HEK293 (cell line): ENCODE results near the gene TNFAIP8L2.

Experiments used
- HOXA7 ChIP-seq: sonication (generic); formaldehyde crosslinking; IDR thresholded peaks from 2 replicates; pipeline ENCODE4 v1.8.1; 2022; ENCODE audit warnings: missing genetic modification reagents, borderline replicate concordance
- IKZF3 ChIP-seq: fragments of 450-650 bp; IDR thresholded peaks from 2 replicates; pipeline ENCODE4 v1.5.0; 2018; ENCODE audit warnings: missing biosample characterization, mild to moderate bottlenecking, missing genetic modification characterization, moderate library complexity
- MZF1 ChIP-seq: fragments of 450-650 bp; formaldehyde crosslinking; IDR thresholded peaks from 2 replicates; pipeline ENCODE4 v1.5.1; 2017; ENCODE audit warnings: missing biosample characterization, missing genetic modification characterization, borderline replicate concordance
- TRIM28 ChIP-seq: IDR thresholded peaks from 2 replicates; pipeline ENCODE4 v1.6.1; 2011; ENCODE audit warnings: low read length, control low read depth, borderline replicate concordance
- WT1 ChIP-seq: fragments of 450-650 bp; formaldehyde crosslinking; IDR thresholded peaks from 2 replicates; pipeline ENCODE4 v1.5.1; 2016; ENCODE audit warnings: missing biosample characterization, missing genetic modification characterization
- ZBTB1 ChIP-seq: fragments of 450-650 bp; formaldehyde crosslinking; IDR thresholded peaks from 2 replicates; pipeline ENCODE4 v1.5.1; 2016; ENCODE audit warnings: missing biosample characterization, missing genetic modification characterization
- ZBTB48 ChIP-seq: fragments of 450-650 bp; formaldehyde crosslinking; IDR thresholded peaks from 2 replicates; pipeline ENCODE4 v1.5.1; 2016; ENCODE audit warnings: missing biosample characterization, missing genetic modification characterization
- ZBTB8A ChIP-seq: fragments of 450-650 bp; formaldehyde crosslinking; IDR thresholded peaks from 2 replicates; pipeline ENCODE4 v1.5.1; 2016; ENCODE audit warnings: missing biosample characterization, missing genetic modification characterization
- ZEB2 ChIP-seq: fragments of 450-650 bp; formaldehyde crosslinking; IDR thresholded peaks from 2 replicates; pipeline ENCODE4 v1.5.1; 2016; ENCODE audit warnings: missing biosample characterization, missing genetic modification characterization
- ZNF169 ChIP-seq: fragments of 450-650 bp; formaldehyde crosslinking; IDR thresholded peaks from 2 replicates; pipeline ENCODE4 v1.5.1; 2016; ENCODE audit warnings: missing biosample characterization, missing genetic modification characterization
- ZNF175 ChIP-seq: fragments of 450-650 bp; formaldehyde crosslinking; IDR thresholded peaks from 2 replicates; pipeline ENCODE4 v1.5.1; 2016; ENCODE audit warnings: missing biosample characterization, missing genetic modification characterization
- ZNF19 ChIP-seq: fragments of 450-650 bp; formaldehyde crosslinking; IDR thresholded peaks from 2 replicates; pipeline ENCODE4; 2016; ENCODE audit warnings: missing biosample characterization, missing genetic modification characterization, low read depth
- ZNF211 ChIP-seq: fragments of 450-650 bp; formaldehyde crosslinking; IDR thresholded peaks from 2 replicates; pipeline ENCODE4 v1.5.1; 2016; ENCODE audit warnings: low read depth, missing biosample characterization, missing genetic modification characterization
- ZNF23 ChIP-seq: fragments of 450-650 bp; formaldehyde crosslinking; IDR thresholded peaks from 2 replicates; pipeline ENCODE4 v1.5.1; 2016; ENCODE audit warnings: missing biosample characterization, missing genetic modification characterization, borderline replicate concordance
- ZNF302 ChIP-seq: fragments of 450-650 bp; formaldehyde crosslinking; IDR thresholded peaks from 2 replicates; pipeline ENCODE4 v1.5.1; 2016; ENCODE audit warnings: missing biosample characterization, missing genetic modification characterization, low read depth
- ZNF311 ChIP-seq: fragments of 450-650 bp; formaldehyde crosslinking; IDR thresholded peaks from 2 replicates; pipeline ENCODE4 v1.5.1; 2017; ENCODE audit warnings: missing biosample characterization, missing genetic modification characterization, borderline replicate concordance
- ZNF350 ChIP-seq: fragments of 450-650 bp; formaldehyde crosslinking; IDR thresholded peaks from 2 replicates; pipeline ENCODE4 v1.5.0; 2017; ENCODE audit warnings: missing biosample characterization, mild to moderate bottlenecking, missing genetic modification characterization
- ZNF391 ChIP-seq: fragments of 450-650 bp; formaldehyde crosslinking; IDR thresholded peaks from 2 replicates; pipeline ENCODE4 v1.5.1; 2016; ENCODE audit warnings: low read depth, missing biosample characterization, missing genetic modification characterization, borderline replicate concordance
- ZNF404 ChIP-seq: fragments of 450-650 bp; formaldehyde crosslinking; IDR thresholded peaks from 2 replicates; pipeline ENCODE4 v1.5.1; 2017; ENCODE audit warnings: missing biosample characterization, missing genetic modification characterization
- ZNF416 ChIP-seq: fragments of 450-650 bp; formaldehyde crosslinking; IDR thresholded peaks from 2 replicates; pipeline ENCODE4 v1.5.1; 2016; ENCODE audit warnings: missing biosample characterization, missing genetic modification characterization
- ZNF426 ChIP-seq: fragments of 450-650 bp; formaldehyde crosslinking; IDR thresholded peaks from 2 replicates; pipeline ENCODE4 v1.5.1; 2017; ENCODE audit warnings: missing biosample characterization, missing genetic modification characterization, mild to moderate bottlenecking, inconsistent platforms, moderate library complexity
- ZNF530 ChIP-seq: fragments of 450-650 bp; formaldehyde crosslinking; IDR thresholded peaks from 2 replicates; pipeline ENCODE4 v1.5.1; 2016; ENCODE audit warnings: low read depth, missing biosample characterization, missing genetic modification characterization
- ZNF544 ChIP-seq: fragments of 450-650 bp; formaldehyde crosslinking; IDR thresholded peaks from 2 replicates; pipeline ENCODE4 v1.5.0; 2017; ENCODE audit warnings: missing biosample characterization, missing genetic modification characterization
- ZNF548 ChIP-seq: fragments of 450-650 bp; formaldehyde crosslinking; IDR thresholded peaks from 2 replicates; pipeline ENCODE4 v1.5.1; 2016; ENCODE audit warnings: missing biosample characterization, missing genetic modification characterization
- ZNF558 ChIP-seq: fragments of 450-650 bp; formaldehyde crosslinking; IDR thresholded peaks from 2 replicates; pipeline ENCODE4 v1.5.1; 2016; ENCODE audit warnings: missing biosample characterization, missing genetic modification characterization
- ZNF560 ChIP-seq: fragments of 450-650 bp; formaldehyde crosslinking; IDR thresholded peaks from 2 replicates; pipeline ENCODE4 v1.5.1; 2017; ENCODE audit warnings: missing biosample characterization, missing genetic modification characterization, borderline replicate concordance
- ZNF571 ChIP-seq: fragments of 450-650 bp; formaldehyde crosslinking; IDR thresholded peaks from 2 replicates; pipeline ENCODE4 v1.5.0; 2017; ENCODE audit warnings: missing biosample characterization, missing genetic modification characterization
- ZNF624 ChIP-seq: fragments of 450-650 bp; formaldehyde crosslinking; IDR thresholded peaks from 2 replicates; pipeline ENCODE4 v1.5.1; 2017; ENCODE audit warnings: missing biosample characterization, missing genetic modification characterization
- ZNF692 ChIP-seq: fragments of 450-650 bp; formaldehyde crosslinking; IDR thresholded peaks from 2 replicates; pipeline ENCODE4 v1.5.1; 2016; ENCODE audit warnings: missing biosample characterization, missing genetic modification characterization
- ZNF704 ChIP-seq: fragments of 450-650 bp; formaldehyde crosslinking; IDR thresholded peaks from 2 replicates; pipeline ENCODE4 v1.5.1; 2016; ENCODE audit warnings: missing biosample characterization, missing genetic modification characterization
- ZNF76 ChIP-seq: fragments of 450-650 bp; formaldehyde crosslinking; IDR thresholded peaks from 2 replicates; pipeline ENCODE4; 2016; ENCODE audit warnings: low read depth, missing biosample characterization, missing genetic modification characterization, borderline replicate concordance
- ZSCAN16 ChIP-seq: fragments of 450-650 bp; formaldehyde crosslinking; IDR thresholded peaks from 2 replicates; pipeline ENCODE4 v1.5.1; 2016; ENCODE audit warnings: missing biosample characterization, missing genetic modification characterization
- TF ChIP-seq, protein P1 (sequence below): fragments of 450-650 bp; IDR thresholded peaks from 2 replicates; pipeline ENCODE4 v1.5.1; 2018; ENCODE audit warnings: missing biosample characterization, missing genetic modification characterization
- TF ChIP-seq, protein P2 (sequence below): fragments of 450-650 bp; formaldehyde crosslinking; IDR thresholded peaks from 2 replicates; pipeline ENCODE4 v1.5.1; 2016; ENCODE audit warnings: missing biosample characterization, missing genetic modification characterization
- TF ChIP-seq, protein P3 (sequence below): fragments of 450-650 bp; formaldehyde crosslinking; IDR thresholded peaks from 2 replicates; pipeline ENCODE4 v1.5.1; 2016; ENCODE audit warnings: missing biosample characterization, missing genetic modification characterization, borderline replicate concordance

Gene TNFAIP8L2

GRCh38 chr1:151196292-151196800, 39.9 kb downstream of the TNFAIP8L2 start (continued):
- TF ChIP-seq ZNF391 (tag by site-specific recombination) (no peak), ZNF530 (tag by site-specific recombination) (no peak), TRIM28 (no peak), HOXA7 (CRISPR knock-in tag) (no peak), ZNF311 (no peak), ZEB2 (peak; percentile 50), ZNF175 (no peak), ZNF426 (tag by site-specific recombination) (no peak), ZNF704 (no peak), ZBTB1 (tag by site-specific recombination) (no peak), ZNF211 (tag by site-specific recombination) (no peak), ZNF692 (tag by site-specific recombination) (peak; percentile 6; the same call in 1 of the 2 replicates), ZNF19 (tag by site-specific recombination) (no peak), MZF1 (peak; percentile 58), ZNF544 (no peak), ZNF558 (tag by site-specific recombination) (no peak), ZNF302 (tag by site-specific recombination) (no peak), ZNF560 (tag by site-specific recombination) (no peak), ZNF76 (no peak), ZNF548 (tag by site-specific recombination) (no peak), IKZF3 (tag by site-specific recombination) (peak; percentile 83), ZNF169 (tag by site-specific recombination) (no peak), ZNF571 (tag by site-specific recombination) (no peak), ZBTB48 (tag by site-specific recombination) (no peak), WT1 (tag by site-specific recombination) (0 out of 2 replicates have a peak, but pooled peaks have one; percentile 25), ZSCAN16 (no peak), ZNF404 (tag by site-specific recombination) (no peak), ZNF624 (tag by site-specific recombination) (no peak), ZNF416 (tag by site-specific recombination) (no peak), ZNF23 (tag by site-specific recombination) (no peak), ZBTB8A (tag by site-specific recombination) (0 out of 2 replicates have a peak, but pooled peaks have one; percentile 32), ZNF350 (tag by site-specific recombination) (no peak)
- TF ChIP-seq, protein P1, sequence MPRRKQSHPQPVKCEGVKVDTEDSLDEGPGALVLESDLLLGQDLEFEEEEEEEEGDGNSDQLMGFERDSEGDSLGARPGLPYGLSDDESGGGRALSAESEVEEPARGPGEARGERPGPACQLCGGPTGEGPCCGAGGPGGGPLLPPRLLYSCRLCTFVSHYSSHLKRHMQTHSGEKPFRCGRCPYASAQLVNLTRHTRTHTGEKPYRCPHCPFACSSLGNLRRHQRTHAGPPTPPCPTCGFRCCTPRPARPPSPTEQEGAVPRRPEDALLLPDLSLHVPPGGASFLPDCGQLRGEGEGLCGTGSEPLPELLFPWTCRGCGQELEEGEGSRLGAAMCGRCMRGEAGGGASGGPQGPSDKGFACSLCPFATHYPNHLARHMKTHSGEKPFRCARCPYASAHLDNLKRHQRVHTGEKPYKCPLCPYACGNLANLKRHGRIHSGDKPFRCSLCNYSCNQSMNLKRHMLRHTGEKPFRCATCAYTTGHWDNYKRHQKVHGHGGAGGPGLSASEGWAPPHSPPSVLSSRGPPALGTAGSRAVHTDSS (tag by site-specific recombination) = no peak
- TF ChIP-seq, protein P2, sequence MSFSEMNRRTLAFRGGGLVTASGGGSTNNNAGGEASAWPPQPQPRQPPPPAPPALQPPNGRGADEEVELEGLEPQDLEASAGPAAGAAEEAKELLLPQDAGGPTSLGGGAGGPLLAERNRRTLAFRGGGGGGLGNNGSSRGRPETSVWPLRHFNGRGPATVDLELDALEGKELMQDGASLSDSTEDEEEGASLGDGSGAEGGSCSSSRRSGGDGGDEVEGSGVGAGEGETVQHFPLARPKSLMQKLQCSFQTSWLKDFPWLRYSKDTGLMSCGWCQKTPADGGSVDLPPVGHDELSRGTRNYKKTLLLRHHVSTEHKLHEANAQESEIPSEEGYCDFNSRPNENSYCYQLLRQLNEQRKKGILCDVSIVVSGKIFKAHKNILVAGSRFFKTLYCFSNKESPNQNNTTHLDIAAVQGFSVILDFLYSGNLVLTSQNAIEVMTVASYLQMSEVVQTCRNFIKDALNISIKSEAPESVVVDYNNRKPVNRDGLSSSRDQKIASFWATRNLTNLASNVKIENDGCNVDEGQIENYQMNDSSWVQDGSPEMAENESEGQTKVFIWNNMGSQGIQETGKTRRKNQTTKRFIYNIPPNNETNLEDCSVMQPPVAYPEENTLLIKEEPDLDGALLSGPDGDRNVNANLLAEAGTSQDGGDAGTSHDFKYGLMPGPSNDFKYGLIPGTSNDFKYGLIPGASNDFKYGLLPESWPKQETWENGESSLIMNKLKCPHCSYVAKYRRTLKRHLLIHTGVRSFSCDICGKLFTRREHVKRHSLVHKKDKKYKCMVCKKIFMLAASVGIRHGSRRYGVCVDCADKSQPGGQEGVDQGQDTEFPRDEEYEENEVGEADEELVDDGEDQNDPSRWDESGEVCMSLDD (tag by site-specific recombination) = no peak
- TF ChIP-seq, protein P3, sequence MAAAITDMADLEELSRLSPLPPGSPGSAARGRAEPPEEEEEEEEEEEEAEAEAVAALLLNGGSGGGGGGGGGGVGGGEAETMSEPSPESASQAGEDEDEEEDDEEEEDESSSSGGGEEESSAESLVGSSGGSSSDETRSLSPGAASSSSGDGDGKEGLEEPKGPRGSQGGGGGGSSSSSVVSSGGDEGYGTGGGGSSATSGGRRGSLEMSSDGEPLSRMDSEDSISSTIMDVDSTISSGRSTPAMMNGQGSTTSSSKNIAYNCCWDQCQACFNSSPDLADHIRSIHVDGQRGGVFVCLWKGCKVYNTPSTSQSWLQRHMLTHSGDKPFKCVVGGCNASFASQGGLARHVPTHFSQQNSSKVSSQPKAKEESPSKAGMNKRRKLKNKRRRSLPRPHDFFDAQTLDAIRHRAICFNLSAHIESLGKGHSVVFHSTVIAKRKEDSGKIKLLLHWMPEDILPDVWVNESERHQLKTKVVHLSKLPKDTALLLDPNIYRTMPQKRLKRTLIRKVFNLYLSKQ = no peak
